Neural progenitor cell (in vitro differentiated cells): ENCODE data around the gene CEBPB. TPM values are rescaled to one million over a fixed set of nuclear protein-coding genes. Genes with fewer than 3 reads are reported as not detected.

Experiments used
- DNase-seq: peaks from one replicate; pipeline ENCODE4 v3.0.0-alpha.2; 2016; ENCODE audit warnings: low spot score
- H2AFZ ChIP-seq: fragments of 200-600 bp; sonication (generic); replicated peaks from 2 replicates; pipeline ENCODE4 v1.6.1; 2016; ENCODE audit warnings: antibody characterized with exemption
- H3F3A ChIP-seq: fragments of 200-600 bp; sonication (generic); 2 replicates; pipeline ENCODE4 v1.6.1; 2016; ENCODE audit warnings: antibody characterized with exemption, low read depth
- H3K27ac ChIP-seq: fragments of 200-600 bp; sonication (generic); 2 replicates; pipeline ENCODE4 v1.5.1; 2016; ENCODE audit warnings: mild to moderate bottlenecking
- H3K27me3 ChIP-seq: fragments of 200-600 bp; sonication (generic); 2 replicates; pipeline ENCODE4 v1.6.1; 2016; ENCODE audit warnings: mild to moderate bottlenecking, moderate library complexity
- H3K36me3 ChIP-seq: fragments of 200-600 bp; sonication (generic); 2 replicates; pipeline ENCODE4 v1.5.1; 2016
- H3K4me1 ChIP-seq: fragments of 200-600 bp; sonication (generic); 2 replicates; pipeline ENCODE4 v1.6.1; 2016; ENCODE audit warnings: mixed run types
- H3K4me2 ChIP-seq: fragments of 200-600 bp; sonication (generic); 2 replicates; pipeline ENCODE4 v1.6.1; 2016
- H3K4me3 ChIP-seq: fragments of 200-600 bp; sonication (generic); 2 replicates; pipeline ENCODE4 v1.5.1; 2016
- H3K79me2 ChIP-seq: fragments of 200-600 bp; sonication (generic); 2 replicates; pipeline ENCODE4 v1.6.1; 2016; ENCODE audit warnings: low read depth
- H3K9ac ChIP-seq: fragments of 200-600 bp; sonication (generic); 2 replicates; pipeline ENCODE4 v1.6.1; 2016
- H3K9me3 ChIP-seq: fragments of 200-600 bp; sonication (generic); 2 replicates; pipeline ENCODE4 v1.5.1; 2016; ENCODE audit warnings: low read depth
- H4K20me1 ChIP-seq: fragments of 200-600 bp; sonication (generic); 2 replicates; pipeline ENCODE4 v1.6.1; 2016; ENCODE audit warnings: low read depth
- H3K27ac Mint-ChIP-seq: 3 replicates; pipeline ENCODE4 v1.8.0; 2021; ENCODE audit warnings: mixed read lengths
- H3K27me3 Mint-ChIP-seq: 2 replicates; pipeline ENCODE4 v1.8.0; 2022; ENCODE audit warnings: low read depth, mild to moderate bottlenecking, inconsistent platforms, moderate library complexity, mixed read lengths; ENCODE audit not compliant: insufficient read depth
- H3K36me3 Mint-ChIP-seq: 3 replicates; pipeline ENCODE4 v1.8.0; 2021; ENCODE audit warnings: mixed read lengths
- H3K4me1 Mint-ChIP-seq: 3 replicates; pipeline ENCODE4 v1.8.0; 2021; ENCODE audit warnings: mixed read lengths
- H3K4me3 Mint-ChIP-seq: 3 replicates; pipeline ENCODE4 v1.8.0; 2021; ENCODE audit warnings: mild to moderate bottlenecking, moderate library complexity, mixed read lengths
- H3K9me3 Mint-ChIP-seq: 3 replicates; pipeline ENCODE4 v1.8.0; 2020; ENCODE audit warnings: mixed read lengths
- EZH2 ChIP-seq: fragments of 200-600 bp; sonication (generic); IDR thresholded peaks from 2 replicates; pipeline ENCODE4 v1.6.1; 2017; ENCODE audit warnings: antibody characterized with exemption, mild to moderate bottlenecking, moderate library complexity
- EZH2phosphoT487 ChIP-seq: fragments of 200-600 bp; sonication (generic); IDR thresholded peaks from 2 replicates; pipeline ENCODE4 v1.6.1; 2017; ENCODE audit warnings: antibody characterized with exemption
- total RNA-seq: library from RNA; depleted of rRNA; stranded (reverse); fragments of >200 nt; gene quantifications from 2 replicates; pipeline ENCODE4 v1.2.3, GENCODE V29; 2015; ENCODE audit warnings: low replicate concordance
- TF ChIP-seq, protein P1 (sequence below): fragments of 200-600 bp; sonication (generic); IDR thresholded peaks from 2 replicates; pipeline ENCODE4 v1.5.1; 2017; ENCODE audit warnings: antibody characterized with exemption, mild to moderate bottlenecking

The CEBPB gene
- total RNA-seq, 1 donor from 2014 or later: 1.8 TPM

DNA sequence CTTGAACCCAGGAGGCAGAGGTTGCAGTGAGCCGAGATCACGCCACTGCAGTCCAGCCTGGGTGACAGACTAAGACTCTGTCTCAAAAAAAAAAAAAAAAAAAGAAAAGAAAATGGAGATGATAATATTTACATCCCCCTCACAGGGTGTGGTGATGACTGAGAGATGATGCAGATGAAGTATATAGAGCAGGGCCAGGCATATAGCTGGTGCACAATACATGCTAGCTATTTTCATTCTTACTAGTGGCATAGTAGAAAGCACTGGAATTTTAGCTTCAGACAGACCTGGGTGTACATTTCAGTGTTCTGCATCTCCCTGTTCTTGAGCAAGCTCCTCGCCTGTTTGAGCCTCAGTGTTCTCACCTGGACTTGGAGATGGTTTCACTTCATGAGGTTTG, 36.9 kb downstream of the CEBPB start:
- H3K9me3 Mint-ChIP-seq: no peaks in the 10 kb centered on the region
- Histone ChIP-seq H4K20me1 (no peaks in the 10 kb centered on the region), H3K27me3 (no peaks in the 10 kb centered on the region), H3K36me3 (no peaks in the 10 kb centered on the region), H3K4me2 (no peak overlapping the region), H3K9ac (no peak overlapping the region), H3K27ac (no peak overlapping the region), H3K79me2 (no peaks in the 10 kb centered on the region), H3F3A (no peaks in the 10 kb centered on the region), H3K4me1 (no peaks in the 10 kb centered on the region), H2AFZ (no peak overlapping the region), H3K4me3 (no peak overlapping the region), H3K9me3 (no peaks in the 10 kb centered on the region)
- TF ChIP-seq EZH2phosphoT487 (no peak), EZH2 (no peak)
- TF ChIP-seq, protein P1, sequence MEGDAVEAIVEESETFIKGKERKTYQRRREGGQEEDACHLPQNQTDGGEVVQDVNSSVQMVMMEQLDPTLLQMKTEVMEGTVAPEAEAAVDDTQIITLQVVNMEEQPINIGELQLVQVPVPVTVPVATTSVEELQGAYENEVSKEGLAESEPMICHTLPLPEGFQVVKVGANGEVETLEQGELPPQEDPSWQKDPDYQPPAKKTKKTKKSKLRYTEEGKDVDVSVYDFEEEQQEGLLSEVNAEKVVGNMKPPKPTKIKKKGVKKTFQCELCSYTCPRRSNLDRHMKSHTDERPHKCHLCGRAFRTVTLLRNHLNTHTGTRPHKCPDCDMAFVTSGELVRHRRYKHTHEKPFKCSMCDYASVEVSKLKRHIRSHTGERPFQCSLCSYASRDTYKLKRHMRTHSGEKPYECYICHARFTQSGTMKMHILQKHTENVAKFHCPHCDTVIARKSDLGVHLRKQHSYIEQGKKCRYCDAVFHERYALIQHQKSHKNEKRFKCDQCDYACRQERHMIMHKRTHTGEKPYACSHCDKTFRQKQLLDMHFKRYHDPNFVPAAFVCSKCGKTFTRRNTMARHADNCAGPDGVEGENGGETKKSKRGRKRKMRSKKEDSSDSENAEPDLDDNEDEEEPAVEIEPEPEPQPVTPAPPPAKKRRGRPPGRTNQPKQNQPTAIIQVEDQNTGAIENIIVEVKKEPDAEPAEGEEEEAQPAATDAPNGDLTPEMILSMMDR: no peak
- peaks cover 2% of the 10 kb centered on the region for H3K4me1 Mint-ChIP-seq
- no peak overlapping the region for H3K4me3 Mint-ChIP-seq
- no peak for DNase-seq
- no peak overlapping the region for H3K27ac Mint-ChIP-seq
- H3K36me3 Mint-ChIP-seq: no peaks in the 10 kb centered on the region
- H3K27me3 Mint-ChIP-seq: peaks cover 8% of the 10 kb centered on the region

DNA sequence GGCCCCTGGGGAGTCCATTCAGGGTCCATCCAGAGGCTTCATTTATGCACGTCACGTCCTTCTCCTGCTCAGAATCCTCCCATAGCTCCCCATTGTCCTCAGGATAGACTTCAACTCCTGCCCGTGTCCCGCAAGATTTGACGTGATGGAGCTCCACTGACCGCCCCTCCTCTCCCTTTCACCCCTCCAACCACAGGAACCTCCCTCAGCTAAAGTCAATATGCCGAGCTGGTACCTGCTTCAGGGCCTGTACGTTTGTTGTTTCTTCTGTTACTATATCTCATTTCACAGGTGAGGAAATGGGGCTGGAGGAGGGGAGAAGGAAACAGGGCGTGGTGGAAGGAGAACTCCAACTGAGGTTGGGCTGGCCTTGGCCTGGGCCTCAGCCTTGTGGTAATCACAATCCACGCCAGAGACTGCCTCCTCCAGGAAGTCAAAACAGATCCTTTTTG, 38.6 kb downstream of the CEBPB start:
- Mint-ChIP-seq H3K4me1 (peaks cover 2% of the 10 kb centered on the region), H3K27me3 (peaks cover 10% of the 10 kb centered on the region), H3K27ac (peak overlapping the region; percentile 50), H3K36me3 (no peaks in the 10 kb centered on the region), H3K4me3 (no peak overlapping the region), H3K9me3 (no peaks in the 10 kb centered on the region)
- DNase-seq: no peak
- TF ChIP-seq, protein P1: no peak
- TF ChIP-seq EZH2 (no peak), EZH2phosphoT487 (no peak)
- Histone ChIP-seq H4K20me1 (no peaks in the 10 kb centered on the region), H3K9me3 (no peaks in the 10 kb centered on the region), H3K9ac (no peak overlapping the region), H3K4me3 (no peak overlapping the region), H3K27ac (no peak overlapping the region), H3K36me3 (no peaks in the 10 kb centered on the region), H3F3A (no peaks in the 10 kb centered on the region), H3K4me2 (no peak overlapping the region), H3K4me1 (no peaks in the 10 kb centered on the region), H2AFZ (no peak overlapping the region), H3K79me2 (no peaks in the 10 kb centered on the region), H3K27me3 (no peaks in the 10 kb centered on the region)

DNA sequence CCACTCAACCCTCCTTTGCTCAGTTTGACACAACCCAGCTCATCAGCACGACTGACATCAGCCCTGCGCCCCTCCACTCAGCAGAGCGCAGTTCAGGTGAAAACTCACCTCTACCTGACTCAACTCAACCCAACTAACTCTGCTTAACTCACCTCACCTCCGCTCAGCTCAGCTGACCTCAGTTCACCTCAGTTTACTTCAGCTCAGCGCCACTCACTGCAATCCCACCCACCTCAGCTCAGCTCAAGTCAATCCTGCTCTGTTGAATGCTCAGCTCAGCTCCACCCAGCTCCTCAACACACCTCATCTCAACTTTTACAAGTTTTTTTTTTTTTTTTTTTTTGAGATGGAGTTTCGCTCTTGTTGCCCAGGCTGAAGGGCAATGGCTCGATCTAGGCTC, 39.6 kb downstream of the CEBPB start:
- Histone ChIP-seq H3K4me1 (no peaks in the 10 kb centered on the region), H3K9me3 (no peaks in the 10 kb centered on the region), H3F3A (no peaks in the 10 kb centered on the region), H3K27me3 (no peaks in the 10 kb centered on the region), H3K27ac (no peak overlapping the region), H4K20me1 (no peaks in the 10 kb centered on the region), H3K9ac (no peak overlapping the region), H3K4me2 (no peak overlapping the region), H3K36me3 (no peaks in the 10 kb centered on the region), H3K4me3 (no peak overlapping the region), H3K79me2 (no peaks in the 10 kb centered on the region), H2AFZ (no peak overlapping the region)
- Mint-ChIP-seq H3K4me1 (peaks cover 2% of the 10 kb centered on the region), H3K9me3 (no peaks in the 10 kb centered on the region), H3K27me3 (peaks cover 8% of the 10 kb centered on the region), H3K36me3 (no peaks in the 10 kb centered on the region), H3K27ac (no peak overlapping the region), H3K4me3 (no peak overlapping the region)
- no peak for TF ChIP-seq EZH2phosphoT487
- TF ChIP-seq, protein P1: no peak
- TF ChIP-seq EZH2: no peak
- DNase-seq: no peak
